GM23248 (cell line): ENCODE data around the gene HRH3. TPM values are rescaled to one million over a fixed set of nuclear protein-coding genes. Genes with fewer than 3 reads are reported as not detected.

Experiments
- DNase-seq: peaks from one replicate; pipeline ENCODE4 v3.0.0-alpha.2; 2015
- H2AFZ ChIP-seq: fragments of 200-600 bp; sonication (generic); 2 replicates; pipeline ENCODE4 v1.6.1; 2016; ENCODE audit warnings: antibody characterized with exemption
- H3F3A ChIP-seq: fragments of 200-600 bp; sonication (generic); 2 replicates; pipeline ENCODE4 v1.6.1; 2016; ENCODE audit warnings: mild to moderate bottlenecking, antibody characterized with exemption, mixed run types; ENCODE audit not compliant: insufficient read depth
- H3K27ac ChIP-seq: fragments of 200-600 bp; sonication (generic); 2 replicates; pipeline ENCODE4 v1.5.1; 2016; ENCODE audit warnings: mild to moderate bottlenecking
- H3K27me3 ChIP-seq: fragments of 200-600 bp; sonication (generic); replicated peaks from 2 replicates; pipeline ENCODE4 v1.6.1; 2016; ENCODE audit warnings: mild to moderate bottlenecking; ENCODE audit not compliant: insufficient read depth
- H3K36me3 ChIP-seq: fragments of 200-600 bp; sonication (generic); 2 replicates; pipeline ENCODE4 v1.6.1; 2016; ENCODE audit warnings: low read depth, mild to moderate bottlenecking
- H3K4me1 ChIP-seq: fragments of 200-600 bp; sonication (generic); 2 replicates; pipeline ENCODE4 v1.6.1; 2016; ENCODE audit warnings: mild to moderate bottlenecking; ENCODE audit not compliant: insufficient read depth
- H3K4me2 ChIP-seq: fragments of 200-600 bp; sonication (generic); one replicate; pipeline ENCODE4 v1.6.1; 2016; ENCODE audit warnings: mild to moderate bottlenecking; ENCODE audit not compliant: unreplicated experiment
- H3K4me3 ChIP-seq: fragments of 200-600 bp; sonication (generic); 2 replicates; pipeline ENCODE4 v1.5.1; 2016; ENCODE audit warnings: mild to moderate bottlenecking
- H3K79me2 ChIP-seq: fragments of 200-600 bp; sonication (generic); 2 replicates; pipeline ENCODE4 v1.6.1; 2016; ENCODE audit warnings: mild to moderate bottlenecking; ENCODE audit not compliant: insufficient read depth
- H3K9ac ChIP-seq: fragments of 200-600 bp; sonication (generic); 2 replicates; pipeline ENCODE4 v1.6.1; 2016; ENCODE audit warnings: mild to moderate bottlenecking
- H3K9me2 ChIP-seq: fragments of 200-600 bp; sonication (generic); 2 replicates; pipeline ENCODE4 v1.6.1; 2016; ENCODE audit warnings: mixed run types, mild to moderate bottlenecking, moderate library complexity; ENCODE audit not compliant: insufficient read depth
- H3K9me3 ChIP-seq: fragments of 200-600 bp; sonication (generic); one replicate; pipeline ENCODE4 v1.6.1; 2017; ENCODE audit warnings: low read depth
- H4K20me1 ChIP-seq: fragments of 200-600 bp; sonication (generic); 2 replicates; pipeline ENCODE4 v1.6.0; 2016; ENCODE audit not compliant: insufficient read depth
- EZH2 ChIP-seq: fragments of 200-600 bp; sonication (generic); IDR thresholded peaks from 2 replicates; pipeline ENCODE4 v1.6.1; 2018; ENCODE audit warnings: antibody characterized with exemption, mild to moderate bottlenecking; ENCODE audit not compliant: insufficient read depth, poor library complexity, severe bottlenecking
- EZH2phosphoT487 ChIP-seq: fragments of 200-600 bp; sonication (generic); IDR thresholded peaks from 2 replicates; pipeline ENCODE4 v1.6.1; 2018; ENCODE audit warnings: antibody characterized with exemption, moderate library complexity, mild to moderate bottlenecking, low read depth; ENCODE audit not compliant: insufficient read depth
- WGBS, 2 experiments: methylation state at CpG; one replicate each; pipeline ENCODE4 v1.1.6; 2015 to 2017; ENCODE audit warnings: low lambda C conversion rate in 2 of 2, low coverage in 1 of 2; ENCODE audit errors: missing lambda C conversion rate in 2 of 2; 5-methylcytosine and 5-hydroxymethylcytosine counted together
- in situ Hi-C: fragments of 300-500 bp; cut with MboI; formaldehyde crosslinking; loops from 2 replicates; pipeline ENCODE4 v1.15.0; 2020
- polyA plus RNA-seq: library from polyadenylated mRNA; unstranded; fragments of >200 nt; fragmentation: Nextera tagmentation; extraction: Ambion mirVana; gene quantifications from 2 replicates; pipeline ENCODE4 v1.2.1, GENCODE V29; 2016
- total RNA-seq: library from RNA; depleted of rRNA; stranded (reverse); fragments of >200 nt; shearing (Covaris generic); gene quantifications from 2 replicates; pipeline ENCODE4 v1.2.3, GENCODE V29; 2014

The HRH3 gene
- total and polyA plus RNA-seq, 2 experiments from 2014 or later = not detected

DNA sequence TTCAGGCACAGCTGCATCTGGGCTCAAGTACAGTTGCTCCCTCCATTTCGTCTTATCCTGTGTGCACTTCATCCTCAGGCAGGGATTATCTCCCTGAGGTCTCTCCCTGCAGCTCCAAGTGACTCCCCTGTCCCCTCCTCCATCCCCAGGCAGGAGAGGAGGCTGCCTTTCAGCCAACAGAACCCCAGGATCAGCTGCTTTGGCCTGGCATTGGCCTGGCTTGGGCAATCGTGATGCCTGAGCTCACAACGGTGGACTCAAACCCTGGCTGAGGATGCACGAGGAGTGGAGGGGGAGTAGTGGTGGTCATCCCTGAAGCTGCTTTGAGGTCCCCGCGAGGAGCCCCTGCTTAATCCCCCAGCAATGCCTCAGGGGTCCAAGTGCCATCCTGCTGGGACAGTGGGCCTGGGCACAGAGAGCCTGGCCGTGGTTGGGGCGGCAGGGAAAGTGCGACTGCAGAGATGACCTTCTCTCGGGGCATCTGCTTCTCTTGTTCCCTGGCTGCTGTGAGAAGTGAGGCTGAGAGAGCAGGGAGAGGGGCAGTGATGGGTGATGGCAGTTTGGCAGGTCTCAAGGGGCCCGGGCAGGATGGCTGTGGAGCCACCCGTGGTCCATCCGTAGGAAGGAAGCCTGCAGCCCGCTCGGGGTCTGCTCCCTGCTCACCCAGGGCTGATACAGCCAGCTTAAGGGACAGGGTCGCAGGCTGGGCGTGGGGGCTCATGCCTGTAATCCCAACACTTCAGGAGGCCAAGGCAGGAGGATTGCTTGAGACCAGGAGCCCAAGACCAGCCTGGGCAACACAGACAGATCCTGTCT lies 6.0 kb upstream of the HRH3 start:
- DNase-seq = no peak
- Histone ChIP-seq H3K4me3 (no peak overlapping the region), H3K27ac (no peak overlapping the region), H3K79me2 (no peaks in the 10 kb centered on the region), H3K9me3 (no peaks in the 10 kb centered on the region), H3K4me2 (no peak overlapping the region), H3K9me2 (no peaks in the 10 kb centered on the region), H2AFZ (no peak overlapping the region), H3K9ac (no peak overlapping the region), H3F3A (no peaks in the 10 kb centered on the region), H4K20me1 (no peaks in the 10 kb centered on the region), H3K4me1 (no peaks in the 10 kb centered on the region), H3K27me3 (peaks cover 22% of the 10 kb centered on the region), H3K36me3 (no peaks in the 10 kb centered on the region)
- in situ Hi-C loops = no loop called here
- TF ChIP-seq EZH2phosphoT487 (no peak), EZH2 (no peak)
- WGBS, 2 experiments = 49 to 54% methylated on average over 17 of the region's 17 CpGs

DNA sequence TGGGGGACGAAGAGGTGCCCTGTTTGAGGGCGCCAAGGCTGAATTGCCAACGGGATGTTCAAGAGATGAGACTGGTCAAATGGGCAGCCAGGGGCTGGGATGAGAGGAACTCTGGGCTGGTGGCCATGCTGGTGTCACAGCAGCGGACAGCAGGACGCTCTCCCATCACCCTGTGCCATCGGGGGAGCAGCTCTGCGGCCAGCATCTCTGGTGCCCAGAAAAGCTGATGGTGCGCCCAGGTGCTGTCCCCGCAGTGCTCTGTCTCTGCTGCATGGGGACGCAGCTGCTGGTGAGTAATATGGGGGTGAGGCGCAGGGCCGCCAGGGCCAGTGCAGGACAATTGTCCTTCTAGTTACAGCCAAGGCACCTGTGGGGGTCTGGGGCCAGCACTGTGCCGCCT lies 4.9 kb upstream of the HRH3 start:
- Histone ChIP-seq H3K36me3 (no peaks in the 10 kb centered on the region), H3K4me2 (no peak overlapping the region), H3K9ac (no peak overlapping the region), H3F3A (no peaks in the 10 kb centered on the region), H3K27me3 (peaks cover 23% of the 10 kb centered on the region), H3K9me3 (no peaks in the 10 kb centered on the region), H2AFZ (no peak overlapping the region), H3K9me2 (no peaks in the 10 kb centered on the region), H3K79me2 (no peaks in the 10 kb centered on the region), H3K4me1 (no peaks in the 10 kb centered on the region), H4K20me1 (no peaks in the 10 kb centered on the region), H3K27ac (no peak overlapping the region), H3K4me3 (no peak overlapping the region)
- 50 to 61% methylated on average over 12 to 13 of the region's 13 CpGs for WGBS, 2 experiments
- in situ Hi-C loops = no loop called here
- DNase-seq = no peak
- TF ChIP-seq EZH2 = no peak
- no peak for TF ChIP-seq EZH2phosphoT487

DNA sequence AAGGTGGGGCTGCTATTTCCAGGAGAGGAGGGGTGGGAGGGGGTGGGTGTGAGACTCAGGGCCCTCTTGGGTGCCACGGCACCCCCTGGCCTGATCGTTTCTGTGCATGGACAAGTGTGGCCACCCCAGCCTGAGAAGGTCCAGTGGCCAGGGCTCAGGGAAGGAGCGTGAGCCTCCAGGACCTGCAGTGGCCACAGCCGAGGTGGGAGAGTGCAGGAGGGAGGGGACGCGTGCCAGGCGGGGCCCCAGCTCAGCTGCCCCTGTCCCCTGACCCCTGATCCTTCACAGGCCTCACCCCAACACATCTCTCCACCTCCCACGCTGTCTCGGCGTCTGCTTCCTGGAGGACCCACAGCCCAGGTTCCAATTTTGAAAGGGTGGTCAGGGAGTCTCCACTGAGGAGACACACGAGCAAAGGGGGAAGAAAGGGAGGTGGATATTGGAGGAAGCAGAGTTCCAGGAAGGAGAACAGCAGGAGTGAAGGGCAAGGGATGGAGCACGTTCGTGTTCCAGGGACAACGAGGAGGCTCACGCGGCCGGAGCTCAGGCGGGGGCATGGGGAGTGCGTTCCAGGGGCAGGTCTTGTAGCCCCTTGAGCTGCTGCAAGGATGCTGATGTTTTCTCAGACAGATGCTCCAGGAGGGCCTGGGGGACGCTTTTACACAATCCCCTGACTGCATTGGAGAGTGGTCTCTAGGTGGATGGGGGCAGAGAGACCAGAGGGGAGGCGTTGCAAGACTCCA lies 4.2 kb upstream of the HRH3 start:
- in situ Hi-C loops = no loop called here
- no peaks in the 10 kb centered on the region for H3F3A ChIP-seq
- no peak overlapping the region for H3K27ac ChIP-seq
- DNase-seq = no peak
- no peak overlapping the region for H3K4me2 ChIP-seq
- no peaks in the 10 kb centered on the region for H3K4me1 ChIP-seq
- no peaks in the 10 kb centered on the region for H3K9me3 ChIP-seq
- no peaks in the 10 kb centered on the region for H3K36me3 ChIP-seq
- H3K79me2 ChIP-seq = no peaks in the 10 kb centered on the region
- no peaks in the 10 kb centered on the region for H4K20me1 ChIP-seq
- H2AFZ ChIP-seq = no peak overlapping the region
- no peaks in the 10 kb centered on the region for H3K9me2 ChIP-seq
- no peak overlapping the region for H3K4me3 ChIP-seq
- no peak overlapping the region for H3K9ac ChIP-seq
- WGBS, 2 experiments = 52 to 55% methylated on average over 20 to 21 of the region's 21 CpGs
- no peak for TF ChIP-seq EZH2phosphoT487
- no peak for TF ChIP-seq EZH2
- H3K27me3 ChIP-seq = peaks cover 25% of the 10 kb centered on the region

DNA sequence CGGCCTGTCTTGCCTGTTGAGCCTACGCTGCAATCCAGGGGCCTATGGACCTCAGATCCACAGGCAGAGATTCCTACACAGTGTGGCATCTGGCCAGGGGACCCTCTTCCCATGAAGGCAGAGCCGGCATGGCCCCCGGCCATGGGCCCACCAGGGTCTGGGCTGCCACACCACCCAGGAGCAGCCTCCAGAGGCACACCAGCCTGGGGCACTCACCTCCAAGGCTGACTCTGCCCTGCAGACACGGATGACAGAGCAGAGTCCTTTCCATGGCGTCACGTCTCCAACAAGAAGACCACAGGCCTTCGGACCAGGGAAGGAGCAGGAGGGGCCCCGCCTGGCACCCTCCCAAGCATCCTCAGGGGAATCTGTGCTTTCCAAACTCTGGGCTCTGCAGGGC lies 3.5 kb upstream of the HRH3 start:
- in situ Hi-C loops = no loop called here
- 63 to 70% methylated on average over 9 of the region's 9 CpGs for WGBS, 2 experiments
- H4K20me1 ChIP-seq = no peaks in the 10 kb centered on the region
- H3K9me2 ChIP-seq = no peaks in the 10 kb centered on the region
- H3K27ac ChIP-seq = no peak overlapping the region
- H2AFZ ChIP-seq = no peak overlapping the region
- no peak overlapping the region for H3K4me2 ChIP-seq
- H3K4me3 ChIP-seq = no peak overlapping the region
- no peak for TF ChIP-seq EZH2phosphoT487
- no peak for TF ChIP-seq EZH2
- no peaks in the 10 kb centered on the region for H3K4me1 ChIP-seq
- peaks cover 32% of the 10 kb centered on the region for H3K27me3 ChIP-seq
- no peaks in the 10 kb centered on the region for H3K9me3 ChIP-seq
- H3K79me2 ChIP-seq = no peaks in the 10 kb centered on the region
- no peaks in the 10 kb centered on the region for H3F3A ChIP-seq
- DNase-seq = no peak
- H3K9ac ChIP-seq = no peak overlapping the region
- no peaks in the 10 kb centered on the region for H3K36me3 ChIP-seq
